Measurements from ENCODE around the gene IZUMO1. TPM values are rescaled to one million over a fixed set of nuclear protein-coding genes. Genes with fewer than 3 reads are reported as not detected.

Gene IZUMO1
- total RNA-seq, 3 donors from 2014 or later: 0.29 TPM; not detected in 2

GRCh38 chr19:48739404-48740163 lies 7.1 kb downstream of the IZUMO1 start:
- TF ChIP-seq POLR2AphosphoS5 (IDR thresholded peaks at IDR 0.05) (no peak), POLR2A (IDR thresholded peaks at IDR 0.05) (no peak)
- TF ChIP-seq, protein P1, sequence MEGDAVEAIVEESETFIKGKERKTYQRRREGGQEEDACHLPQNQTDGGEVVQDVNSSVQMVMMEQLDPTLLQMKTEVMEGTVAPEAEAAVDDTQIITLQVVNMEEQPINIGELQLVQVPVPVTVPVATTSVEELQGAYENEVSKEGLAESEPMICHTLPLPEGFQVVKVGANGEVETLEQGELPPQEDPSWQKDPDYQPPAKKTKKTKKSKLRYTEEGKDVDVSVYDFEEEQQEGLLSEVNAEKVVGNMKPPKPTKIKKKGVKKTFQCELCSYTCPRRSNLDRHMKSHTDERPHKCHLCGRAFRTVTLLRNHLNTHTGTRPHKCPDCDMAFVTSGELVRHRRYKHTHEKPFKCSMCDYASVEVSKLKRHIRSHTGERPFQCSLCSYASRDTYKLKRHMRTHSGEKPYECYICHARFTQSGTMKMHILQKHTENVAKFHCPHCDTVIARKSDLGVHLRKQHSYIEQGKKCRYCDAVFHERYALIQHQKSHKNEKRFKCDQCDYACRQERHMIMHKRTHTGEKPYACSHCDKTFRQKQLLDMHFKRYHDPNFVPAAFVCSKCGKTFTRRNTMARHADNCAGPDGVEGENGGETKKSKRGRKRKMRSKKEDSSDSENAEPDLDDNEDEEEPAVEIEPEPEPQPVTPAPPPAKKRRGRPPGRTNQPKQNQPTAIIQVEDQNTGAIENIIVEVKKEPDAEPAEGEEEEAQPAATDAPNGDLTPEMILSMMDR (IDR thresholded peaks at IDR 0.05): no peak
- Histone ChIP-seq H3K4me3 (peak overlapping the region; percentile 50 to 81 (median 68)), H3K36me3 (no peaks in the 10 kb centered on the region), H3K4me1 (no peaks in the 10 kb centered on the region), H3K9me3 (no peaks in the 10 kb centered on the region), H3K27ac (peak overlapping the region; percentile 76), H3K27me3 (no peaks in the 10 kb centered on the region)
- DNase-seq (ENCODE audit: low spot score in 2 of 2): no peak
- intact Hi-C loops (cut with DNase I; ENCODE audit: low total_unique reads): no loop called here

- peak in 1 of 3 donors; percentile 26 for TF ChIP-seq POLR2AphosphoS5 (IDR thresholded peaks at IDR 0.05)
- TF ChIP-seq, protein P1 (IDR thresholded peaks at IDR 0.05): no peak
- no peak for TF ChIP-seq POLR2A (IDR thresholded peaks at IDR 0.05)
- H3K4me3 ChIP-seq: peak overlapping the region; percentile 50 to 81 (median 68)
- no peaks in the 10 kb centered on the region for H3K4me1 ChIP-seq
- no peaks in the 10 kb centered on the region for H3K27me3 ChIP-seq
- DNase-seq (ENCODE audit: low spot score in 2 of 2): peak; percentile 90 to 96
- intact Hi-C loops (cut with DNase I; ENCODE audit: low total_unique reads): no loop called here
- no peaks in the 10 kb centered on the region for H3K9me3 ChIP-seq
- H3K36me3 ChIP-seq: no peaks in the 10 kb centered on the region
- H3K27ac ChIP-seq: peak overlapping the region; percentile 76
Observed at GRCh38 chr19:48738557-48739403, 7.9 kb downstream of the IZUMO1 start.

DNA sequence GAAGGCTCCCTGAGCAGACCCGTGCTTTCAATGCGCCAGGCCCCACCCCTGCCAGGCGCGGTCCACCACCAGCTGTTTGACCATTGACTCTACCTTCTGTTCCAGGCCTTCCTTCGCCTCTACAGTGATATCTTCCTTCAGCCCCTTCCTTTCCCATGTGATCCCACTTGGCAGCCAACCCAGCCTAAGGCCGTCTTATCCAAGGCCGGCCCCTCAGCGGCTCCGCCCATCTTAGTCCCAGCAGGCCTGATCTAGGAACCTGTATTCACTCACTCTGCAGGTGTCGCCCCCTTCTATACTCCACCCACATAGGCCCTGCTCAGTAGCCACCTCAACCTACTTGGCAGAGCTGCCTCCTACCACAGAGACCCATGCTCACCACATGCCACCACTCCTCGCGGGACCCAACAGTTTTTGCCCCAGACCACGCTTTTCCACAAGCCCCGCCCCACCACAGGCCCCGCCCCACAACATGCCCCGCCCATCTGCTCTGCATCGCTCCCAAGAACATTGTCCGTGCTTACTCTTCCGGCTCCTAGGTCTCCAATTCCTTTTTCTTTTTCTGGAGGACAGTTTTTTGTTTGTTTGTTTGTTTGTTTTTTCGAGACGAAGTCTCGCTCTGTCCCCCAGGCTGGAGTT lies 9.2 kb downstream of the IZUMO1 start:
- Histone ChIP-seq H3K4me3 (no peak overlapping the region), H3K27me3 (no peaks in the 10 kb centered on the region), H3K27ac (no peak overlapping the region), H3K9me3 (no peaks in the 10 kb centered on the region), H3K4me1 (no peaks in the 10 kb centered on the region), H3K36me3 (no peaks in the 10 kb centered on the region)
- intact Hi-C loops (cut with DNase I; ENCODE audit: low total_unique reads): no loop called here
- TF ChIP-seq, protein P1 (IDR thresholded peaks at IDR 0.05): no peak
- TF ChIP-seq POLR2A (IDR thresholded peaks at IDR 0.05) (no peak), POLR2AphosphoS5 (IDR thresholded peaks at IDR 0.05) (no peak)
- no peak for DNase-seq (ENCODE audit: low spot score in 2 of 2)

DNA sequence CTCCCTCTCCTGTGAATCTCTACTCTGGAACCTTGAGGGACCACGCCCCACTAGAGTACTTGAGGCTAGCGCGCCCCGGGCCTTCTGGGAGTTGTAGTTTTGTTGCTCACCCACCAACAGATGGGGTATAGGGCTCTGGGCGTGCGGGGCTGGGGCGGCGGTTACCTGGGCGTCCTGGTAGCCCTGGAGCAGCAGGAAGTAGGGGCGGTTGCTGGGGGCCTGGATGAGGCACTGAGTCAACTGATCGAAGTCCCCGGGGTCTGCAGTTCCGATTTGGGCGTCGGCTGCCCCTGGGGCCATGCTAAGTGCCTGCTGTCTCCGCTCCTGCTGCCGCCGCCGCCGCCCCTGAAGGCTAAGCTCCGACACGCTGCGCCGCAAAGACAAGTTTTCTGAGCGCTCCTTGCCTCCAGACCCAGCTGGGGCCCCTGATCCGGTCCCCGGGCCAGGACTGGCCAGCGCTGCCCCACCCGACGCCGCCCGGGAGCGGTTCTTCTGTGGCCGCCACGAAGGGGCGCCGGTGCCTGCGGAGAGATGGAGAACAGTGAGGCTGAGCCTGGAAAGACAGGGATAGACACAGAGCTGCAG lies 11.6 kb downstream of the IZUMO1 start:
- TF ChIP-seq, protein P1 (IDR thresholded peaks at IDR 0.05): no peak
- no peak for TF ChIP-seq POLR2A (IDR thresholded peaks at IDR 0.05)
- no peak for TF ChIP-seq POLR2AphosphoS5 (IDR thresholded peaks at IDR 0.05)
- no peaks in the 10 kb centered on the region for H3K4me1 ChIP-seq
- H3K9me3 ChIP-seq: no peaks in the 10 kb centered on the region
- H3K36me3 ChIP-seq: no peaks in the 10 kb centered on the region
- intact Hi-C loops (cut with DNase I; ENCODE audit: low total_unique reads): no loop called here
- H3K27me3 ChIP-seq: no peaks in the 10 kb centered on the region
- no peak overlapping the region for H3K27ac ChIP-seq
- no peak for DNase-seq (ENCODE audit: low spot score in 2 of 2)
- H3K4me3 ChIP-seq: no peak overlapping the region

Measured in breast epithelium (tissue), 4 donors.